Esophagus muscularis mucosa (tissue), 4 donors: Measurements from ENCODE around the gene KRT71. TPM values are rescaled to one million over a fixed set of nuclear protein-coding genes. Genes with fewer than 3 reads are reported as not detected.

Experiments
- DNase-seq: peaks from one replicate; pipeline ENCODE4 v3.0.0-alpha.2; 2017; ENCODE audit errors: extremely low spot score
- H3K27ac ChIP-seq, 4 donors: fragments of 200-600 bp; sonication (generic); replicated peaks in 1 of 4; 1 replicate in 3 of 4; 2 replicates in 1 of 4; pipeline ENCODE4 v1.5.1; 2016 to 2019; ENCODE audit warnings: mild to moderate bottlenecking in 1 of 4
- H3K27me3 ChIP-seq, 4 donors: fragments of 200-600 bp; sonication (generic); one replicate each; pipeline versions ENCODE4 v1.5.1 to v1.6.0; 2016 to 2019
- H3K36me3 ChIP-seq, 4 donors: fragments of 200-600 bp; sonication (generic); one replicate each; pipeline ENCODE4 v1.5.1; 2016 to 2019
- H3K4me1 ChIP-seq, 4 donors: fragments of 200-600 bp; sonication (generic); one replicate each; pipeline ENCODE4 v1.5.1; 2016 to 2019
- H3K4me3 ChIP-seq, 4 donors: fragments of 200-600 bp; sonication (generic); 1 replicate in 2 of 4; 2 replicates in 2 of 4; pipeline ENCODE4 v1.5.1; 2016 to 2019; ENCODE audit warnings: mild to moderate bottlenecking in 4 of 4, moderate library complexity in 1 of 4
- H3K9me3 ChIP-seq, 4 donors: fragments of 200-600 bp; sonication (generic); 1 replicate in 3 of 4; 2 replicates in 1 of 4; pipeline ENCODE4 v1.5.1; 2016 to 2019
- CTCF ChIP-seq, 3 experiments: fragments of 200-600 bp in 2 of 3; fragments of 450-650 bp in 1 of 3; sonication (generic) in 2 of 3; IDR thresholded peaks; one replicate each; pipeline ENCODE4 v1.5.1; 2017 to 2019; ENCODE audit warnings: antibody characterized with exemption in 3 of 3, mild to moderate bottlenecking in 2 of 3, moderate library complexity in 1 of 3
- EP300 ChIP-seq: sonication (generic); formaldehyde crosslinking; IDR thresholded peaks from one replicate; pipeline ENCODE4 v1.6.1; 2017; ENCODE audit warnings: antibody characterized with exemption
- POLR2A ChIP-seq: fragments of 450-650 bp; IDR thresholded peaks from one replicate; pipeline ENCODE4 v1.6.1; 2017; ENCODE audit warnings: antibody characterized with exemption, moderate library complexity, mild to moderate bottlenecking, low read depth
- POLR2AphosphoS5 ChIP-seq, 2 donors: sonication (generic); formaldehyde crosslinking; IDR thresholded peaks; one replicate each; pipeline ENCODE4 v1.6.1; 2017; ENCODE audit warnings: antibody characterized with exemption in 2 of 2
- WGBS: methylation state at CpG from one replicate; pipeline ENCODE4 v1.1.5; 2018; 5-methylcytosine and 5-hydroxymethylcytosine counted together
- intact Hi-C: fragments of 100-400 bp; cut with DNase I; formaldehyde crosslinking; loops from one replicate; pipeline ENCODE4 v1.15.1; 2023
- total RNA-seq, 4 donors: library from RNA; depleted of rRNA; stranded (reverse); fragments of >200 nt; gene quantifications; one replicate each; pipeline versions ENCODE4 v1.1.0 to v1.2.1, GENCODE V29; 2016

Gene KRT71
- total RNA-seq, 4 donors from 2014 or later: not detected

- no peak for TF ChIP-seq POLR2AphosphoS5 (IDR thresholded peaks at IDR 0.05)
- TF ChIP-seq EP300: no peak
- no peak for TF ChIP-seq POLR2A
- no peak for TF ChIP-seq CTCF (IDR thresholded peaks at IDR 0.05)
- WGBS: 91% methylated on average over 3 of the region's 6 CpGs
- H3K4me1 ChIP-seq: no peaks in the 10 kb centered on the region
- H3K27ac ChIP-seq: no peak overlapping the region
- peaks cover 0 to 28% (median 0%) of the 10 kb centered on the region in 4 donors for H3K27me3 ChIP-seq
- no peaks in the 10 kb centered on the region for H3K9me3 ChIP-seq
- no peak overlapping the region for H3K4me3 ChIP-seq
- intact Hi-C loops: no loop called here
- DNase-seq: no peak
- H3K36me3 ChIP-seq: no peaks in the 10 kb centered on the region
Measured at GRCh38 chr12:52590021-52590420, 37.1 kb upstream of the KRT71 start.

- no peaks in the 10 kb centered on the region for H3K36me3 ChIP-seq
- peaks cover 0 to 24% (median 0%) of the 10 kb centered on the region in 4 donors for H3K27me3 ChIP-seq
- no peak for TF ChIP-seq CTCF (IDR thresholded peaks at IDR 0.05)
- TF ChIP-seq EP300: no peak
- no peak for TF ChIP-seq POLR2A
- no peak for TF ChIP-seq POLR2AphosphoS5 (IDR thresholded peaks at IDR 0.05)
- DNase-seq: no peak
- no peak overlapping the region for H3K27ac ChIP-seq
- no peaks in the 10 kb centered on the region for H3K9me3 ChIP-seq
- intact Hi-C loops: loop anchor here (10.0 kb wide), 1 partner anchor 433 kb away; no protein-coding TSS in a partner anchor
- no peak overlapping the region for H3K4me3 ChIP-seq
- no peaks in the 10 kb centered on the region for H3K4me1 ChIP-seq
- WGBS: 87% methylated on average over 17 of the region's 17 CpGs
Measured at GRCh38 chr12:52587563-52587962, 34.6 kb upstream of the KRT71 start.

GRCh38 chr12:52585946-52586345, 33.0 kb upstream of the KRT71 start:
- TF ChIP-seq CTCF (IDR thresholded peaks at IDR 0.05): no peak
- no peak for TF ChIP-seq EP300
- TF ChIP-seq POLR2A: no peak
- no peak for TF ChIP-seq POLR2AphosphoS5 (IDR thresholded peaks at IDR 0.05)
- Histone ChIP-seq H3K4me1 (no peaks in the 10 kb centered on the region), H3K36me3 (no peaks in the 10 kb centered on the region), H3K27ac (no peak overlapping the region), H3K4me3 (no peak overlapping the region), H3K27me3 (peaks cover 0 to 23% (median 0%) of the 10 kb centered on the region in 4 donors), H3K9me3 (no peaks in the 10 kb centered on the region)
- intact Hi-C loops: loop anchor here (10.0 kb wide), 1 partner anchor 431 kb away; no protein-coding TSS in a partner anchor
- no peak for DNase-seq
- WGBS: 70% methylated on average over 9 of the region's 9 CpGs

- Histone ChIP-seq H3K4me1 (no peaks in the 10 kb centered on the region), H3K36me3 (no peaks in the 10 kb centered on the region), H3K27me3 (peaks cover 0 to 16% (median 0%) of the 10 kb centered on the region in 4 donors), H3K27ac (no peak overlapping the region), H3K9me3 (no peaks in the 10 kb centered on the region), H3K4me3 (no peak overlapping the region)
- intact Hi-C loops: loop anchor here (10.0 kb wide), 1 partner anchor 430 kb away; no protein-coding TSS in a partner anchor
- TF ChIP-seq POLR2AphosphoS5 (IDR thresholded peaks at IDR 0.05) (no peak), POLR2A (no peak), CTCF (IDR thresholded peaks at IDR 0.05) (no peak), EP300 (no peak)
- no peak for DNase-seq
- whole genome bisulfite sequencing: 86% methylated on average over 3 of the region's 3 CpGs
Measured at GRCh38 chr12:52585066-52585465, 32.1 kb upstream of the KRT71 start.

- TF ChIP-seq POLR2A: no peak
- TF ChIP-seq EP300: no peak
- no peak for TF ChIP-seq CTCF (IDR thresholded peaks at IDR 0.05)
- no peak for TF ChIP-seq POLR2AphosphoS5 (IDR thresholded peaks at IDR 0.05)
- H3K9me3 ChIP-seq: no peaks in the 10 kb centered on the region
- no peak for DNase-seq
- no peaks in the 10 kb centered on the region for H3K4me1 ChIP-seq
- WGBS: 86% methylated on average over 9 of the region's 9 CpGs
- no peaks in the 10 kb centered on the region for H3K36me3 ChIP-seq
- H3K27ac ChIP-seq: no peak overlapping the region
- peaks cover 0 to 10% (median 0%) of the 10 kb centered on the region in 4 donors for H3K27me3 ChIP-seq
- intact Hi-C loops: loop anchor here (10.0 kb wide), 1 partner anchor 429 kb away; no protein-coding TSS in a partner anchor
- no peak overlapping the region for H3K4me3 ChIP-seq
Measured at GRCh38 chr12:52584156-52584682, 31.3 kb upstream of the KRT71 start.
